ENCODE results near the gene MYH11.

MYH11 gene

DNA sequence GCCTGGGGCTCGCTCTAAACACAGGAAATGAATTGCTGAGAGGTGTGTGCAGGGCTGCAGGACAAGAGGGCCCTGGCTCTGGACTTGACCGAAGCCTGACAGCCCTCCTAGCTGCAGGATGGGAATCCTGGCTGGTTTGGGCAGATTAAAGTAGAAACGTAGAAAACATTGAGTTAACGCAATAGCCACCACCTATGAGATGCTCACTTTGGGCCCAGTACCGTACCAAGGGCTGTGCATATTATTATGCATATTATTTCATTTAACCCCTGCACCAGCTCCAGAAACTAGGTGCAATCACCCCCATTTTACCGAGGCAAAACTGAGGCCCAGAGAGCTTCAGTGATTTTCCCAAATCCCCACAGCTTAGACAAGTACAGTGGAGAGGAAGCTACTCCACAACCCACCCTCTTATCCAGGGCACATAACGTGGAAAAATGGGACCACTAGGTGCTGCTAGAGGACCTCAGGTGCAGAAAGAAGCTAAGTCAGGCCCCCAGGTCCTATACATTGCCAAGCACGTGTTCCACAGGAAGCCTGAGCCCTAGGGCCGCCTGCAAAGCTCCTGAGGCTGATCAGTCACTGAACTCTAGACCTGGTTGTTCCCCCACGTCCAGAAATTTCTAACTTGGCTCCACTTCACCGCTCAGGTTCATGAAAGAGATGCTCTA, 79.2 kb downstream of the MYH11 start:
- DNase-seq (ENCODE audit: low read depth): no peak

DNA sequence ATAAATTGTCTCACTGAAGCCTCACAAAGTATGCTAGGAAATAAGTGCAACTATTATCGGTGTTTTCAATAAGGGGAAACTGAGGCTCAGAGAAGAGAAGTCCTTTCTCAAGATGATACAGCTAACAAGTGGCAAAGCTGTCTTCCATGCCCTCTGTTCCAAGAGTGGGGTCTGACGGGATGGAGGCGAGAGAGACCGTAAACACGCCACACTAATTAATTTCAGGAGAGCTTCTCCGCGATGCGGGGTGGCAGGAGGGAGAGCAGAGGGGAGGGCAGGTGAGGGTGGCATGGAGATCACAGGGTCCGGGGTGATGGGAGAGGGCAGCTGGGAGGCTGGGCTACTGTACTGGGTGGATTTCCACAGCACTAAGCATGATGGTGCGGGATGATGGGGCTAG, 80.3 kb downstream of the MYH11 start:
- no peak for DNase-seq (ENCODE audit: low read depth)

DNA sequence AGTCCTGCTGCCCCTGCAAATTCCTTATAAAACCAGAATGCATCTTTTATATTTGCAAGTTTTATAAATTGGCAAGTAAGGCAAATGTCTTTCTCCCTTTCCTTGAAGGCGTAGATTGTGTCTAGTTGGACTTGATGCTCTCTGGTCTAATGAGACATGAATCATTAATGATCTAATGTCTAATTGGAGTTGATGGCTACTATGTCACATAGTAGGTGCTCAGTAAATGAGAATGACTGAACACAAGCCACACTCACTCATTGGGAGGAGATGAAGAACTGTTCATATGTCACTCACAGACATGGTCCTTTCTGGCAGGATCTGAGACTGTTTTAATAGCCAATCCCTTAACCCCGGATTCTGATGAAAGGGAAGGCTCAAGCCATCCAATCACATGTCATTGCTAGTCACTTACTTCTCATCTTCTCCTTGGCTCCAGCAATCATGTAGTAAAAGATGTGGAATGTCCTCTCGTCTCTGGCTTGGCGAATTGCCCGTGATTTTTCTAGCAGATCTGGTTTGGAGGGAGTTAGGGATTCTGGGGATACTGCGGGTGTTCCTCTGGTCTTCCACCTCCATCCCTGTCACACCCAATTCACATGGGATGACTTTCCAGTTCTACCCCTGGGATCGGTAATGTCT, 81.0 kb downstream of the MYH11 start:
- no peak for DNase-seq (ENCODE audit: low read depth)

DNA sequence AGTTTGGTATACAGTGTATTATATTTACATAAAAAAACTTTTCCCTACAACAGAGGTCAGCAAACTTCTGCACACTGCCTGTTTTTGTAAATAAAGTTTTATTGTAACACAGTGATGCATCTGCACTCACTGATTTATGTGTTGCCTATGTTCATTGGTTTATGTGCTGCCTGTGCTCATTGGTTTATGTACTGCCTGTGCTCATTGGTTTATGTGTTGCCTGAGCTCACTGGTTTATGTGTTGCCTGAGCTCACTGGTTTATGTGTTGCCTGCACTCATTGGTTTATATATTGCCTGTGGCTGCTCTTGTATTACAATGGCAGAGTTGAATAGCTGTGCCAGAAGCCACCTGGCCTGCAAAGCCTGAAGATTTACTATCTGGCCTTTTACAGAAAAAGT, 81.6 kb downstream of the MYH11 start:
- no peak for DNase-seq (ENCODE audit: low read depth)

DNA sequence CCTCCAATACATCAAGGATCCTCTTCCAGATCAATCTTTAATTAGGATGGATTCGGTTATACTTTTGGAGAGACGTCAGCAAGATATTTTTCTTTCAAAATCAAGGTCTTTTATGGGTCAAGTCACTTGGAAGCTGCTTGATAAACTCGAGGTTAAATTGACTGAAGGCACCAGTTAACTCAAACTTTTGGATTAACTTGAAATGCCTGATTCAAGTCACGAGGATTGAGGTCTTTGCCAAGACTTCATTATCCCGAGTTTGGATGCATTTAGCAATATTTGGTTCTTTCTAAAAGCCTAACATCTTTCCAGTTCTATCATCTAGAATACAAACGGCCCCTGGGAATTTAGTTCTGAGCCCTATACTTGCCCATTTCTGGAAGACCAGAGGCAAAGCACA, 82.9 kb downstream of the MYH11 start:
- DNase-seq (ENCODE audit: low read depth): no peak

DNA sequence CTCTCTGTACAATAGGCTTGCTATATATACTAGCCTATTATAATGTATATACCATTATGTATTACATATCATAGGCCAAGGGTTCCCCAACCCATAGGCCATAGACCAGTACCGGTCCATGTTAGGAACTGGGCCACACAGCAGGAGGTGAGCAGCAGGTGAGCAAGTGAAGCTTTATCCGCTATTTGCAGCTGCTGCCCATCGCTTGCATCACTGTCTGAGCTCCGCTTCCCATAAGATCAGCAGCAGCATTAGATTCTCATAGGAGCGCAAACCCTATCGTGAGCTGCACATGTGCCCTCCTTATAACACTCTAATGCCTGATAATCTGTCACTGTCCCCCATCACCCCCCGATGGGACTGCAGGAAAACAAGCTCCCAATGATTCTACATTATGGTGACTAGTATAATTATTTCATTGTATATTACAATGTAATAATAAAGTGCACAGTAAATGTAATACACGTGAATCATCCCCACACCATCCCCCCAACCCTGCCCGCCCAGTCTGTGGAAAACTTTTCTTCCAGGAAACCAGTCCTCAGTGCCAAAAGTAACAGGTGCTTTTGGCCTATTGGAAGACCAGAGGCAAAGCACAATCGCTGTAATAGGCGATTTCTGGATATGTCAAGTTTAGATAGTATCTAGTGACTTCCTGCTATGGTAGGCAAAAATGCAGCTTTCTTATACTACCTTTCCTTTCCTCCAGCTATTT, 84.1 kb downstream of the MYH11 start:
- no peak for DNase-seq (ENCODE audit: low read depth)

DNA sequence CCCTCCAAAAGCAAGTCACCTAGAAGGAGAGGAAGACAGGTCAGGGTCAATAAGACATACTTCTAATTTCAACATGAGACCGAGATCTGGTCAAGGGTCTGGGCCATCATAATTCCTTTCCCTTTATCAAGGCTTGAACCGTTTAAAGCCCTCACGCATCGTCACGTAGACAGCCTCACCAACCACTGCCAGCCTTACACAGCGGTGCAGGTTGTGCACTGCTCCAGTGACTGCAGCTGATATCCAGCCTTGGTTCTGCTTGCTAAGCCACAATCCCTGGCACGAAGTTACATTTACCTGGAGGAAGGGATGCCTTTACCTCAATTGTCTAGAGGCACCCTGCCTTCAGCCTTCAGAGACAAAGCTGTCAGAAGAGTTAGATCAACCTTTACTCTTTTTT, 85.1 kb downstream of the MYH11 start:
- DNase-seq (ENCODE audit: low read depth): no peak

DNA sequence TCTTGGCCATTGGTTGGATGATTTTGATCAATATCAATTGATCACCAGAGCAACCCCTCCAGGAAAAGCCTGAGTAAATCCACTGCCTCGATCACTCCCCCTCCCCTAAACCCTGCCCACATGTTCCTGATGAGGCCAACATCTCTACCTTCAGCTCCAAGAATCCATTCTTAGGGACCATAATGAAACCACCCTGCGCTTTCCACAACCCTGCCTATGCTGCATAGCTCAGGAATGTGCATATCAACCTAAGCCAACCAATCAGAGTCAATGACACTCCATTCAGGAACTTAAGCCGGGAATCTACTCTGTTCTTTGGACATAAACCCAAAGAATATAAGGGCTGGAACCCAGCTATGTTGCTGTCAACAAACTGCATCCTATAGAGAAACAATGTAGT, 86.3 kb downstream of the MYH11 start:
- DNase-seq (ENCODE audit: low read depth): no peak

DNA sequence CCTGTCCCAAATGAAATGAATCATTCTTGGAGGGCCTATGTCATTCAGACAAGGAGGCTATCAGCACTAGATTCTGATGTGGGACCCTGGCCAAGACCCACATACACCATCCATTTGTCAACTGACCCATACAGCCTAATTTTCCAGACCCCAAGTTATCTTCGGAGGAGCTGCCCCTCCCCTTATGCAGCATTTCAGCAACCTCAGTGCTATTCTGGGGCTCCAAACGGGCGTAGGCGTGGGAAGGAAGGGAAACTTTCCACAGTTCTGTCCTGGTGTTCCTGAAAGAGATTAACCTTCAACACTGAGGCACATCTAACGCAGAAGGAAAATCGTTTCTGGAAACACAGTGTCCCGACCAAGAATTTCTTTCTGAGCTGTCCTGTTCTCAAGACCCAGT, 86.7 kb downstream of the MYH11 start:
- no peak for DNase-seq (ENCODE audit: low read depth)

DNA sequence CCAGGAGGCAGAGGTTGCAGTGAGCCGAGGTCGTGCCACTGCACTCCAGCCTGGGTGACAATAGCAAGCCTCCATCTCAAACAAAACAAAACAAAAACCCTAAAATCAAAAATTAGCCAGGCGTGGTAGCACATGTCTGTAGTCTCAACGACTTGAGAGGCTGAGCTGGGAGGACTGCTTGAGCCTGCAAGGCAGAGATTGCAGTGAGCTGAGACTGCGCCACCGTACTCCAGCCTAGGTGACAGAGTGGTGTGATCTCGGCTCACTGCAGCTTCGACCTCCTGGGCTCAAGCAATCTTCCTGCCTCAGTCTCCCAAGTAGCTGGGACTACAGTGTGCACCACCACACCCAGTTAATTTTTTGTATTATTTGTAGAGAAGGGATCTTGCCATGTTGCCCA, 87.6 kb downstream of the MYH11 start:
- DNase-seq (ENCODE audit: low read depth): no peak

DNA sequence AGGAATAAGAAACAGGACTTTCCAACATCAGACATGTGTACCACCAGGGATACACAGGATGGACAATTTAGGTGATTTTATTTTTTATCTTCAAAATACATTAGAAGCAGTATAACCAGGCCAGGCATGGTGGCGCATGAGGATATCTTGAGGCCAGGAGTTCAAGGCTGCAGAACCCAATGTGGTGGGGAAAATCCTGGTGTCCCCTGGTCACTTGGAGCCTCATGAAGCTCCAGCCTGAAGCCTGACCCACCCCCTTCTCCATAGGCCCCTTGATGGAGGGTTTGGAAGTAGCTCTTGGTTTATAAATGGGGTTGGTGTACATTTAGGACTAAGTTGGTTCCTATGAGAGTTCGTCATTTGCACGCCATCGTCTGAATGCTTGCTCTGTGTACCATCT, 88.6 kb downstream of the MYH11 start:
- DNase-seq (ENCODE audit: low read depth): no peak

DNA sequence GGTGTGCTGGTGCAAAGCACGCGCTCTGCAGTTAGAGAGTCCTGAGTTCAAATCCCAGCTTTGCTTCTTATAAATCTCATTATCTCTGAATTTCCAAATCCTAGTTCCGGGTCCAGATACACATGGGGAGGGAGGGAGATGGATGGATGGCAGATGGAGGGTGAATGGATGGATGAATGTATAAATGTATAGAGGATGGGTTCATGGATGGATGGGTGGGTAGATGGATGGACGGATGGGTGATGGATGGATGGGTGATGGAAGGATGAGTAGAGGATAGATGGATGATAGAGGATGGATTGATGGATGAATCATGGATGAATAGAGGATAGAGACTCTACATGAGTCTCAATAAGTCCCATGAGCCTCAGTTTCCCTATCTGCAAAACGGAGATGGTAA, 89.9 kb downstream of the MYH11 start:
- DNase-seq (ENCODE audit: low read depth): no peak

DNA sequence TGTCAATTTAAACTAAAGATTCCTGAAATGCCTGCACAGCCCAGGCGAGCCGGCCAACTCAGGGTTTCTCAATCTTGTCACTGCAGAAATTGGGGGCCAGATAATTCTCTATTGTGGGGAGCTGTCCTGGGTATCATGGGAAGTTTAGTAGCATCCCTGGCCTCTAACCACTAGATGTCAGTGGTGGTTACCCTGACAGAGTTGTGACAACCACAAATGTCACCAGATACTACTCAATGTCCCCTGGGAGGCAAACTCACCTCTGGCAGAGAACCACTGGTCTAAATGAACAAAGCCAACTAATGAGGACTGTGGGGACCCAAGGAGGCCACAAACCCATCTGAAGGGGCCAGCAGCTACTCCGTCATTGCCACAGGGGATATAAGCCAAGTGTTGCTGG, 90.9 kb downstream of the MYH11 start:
- peak; percentile 8 for DNase-seq (ENCODE audit: low read depth)

DNA sequence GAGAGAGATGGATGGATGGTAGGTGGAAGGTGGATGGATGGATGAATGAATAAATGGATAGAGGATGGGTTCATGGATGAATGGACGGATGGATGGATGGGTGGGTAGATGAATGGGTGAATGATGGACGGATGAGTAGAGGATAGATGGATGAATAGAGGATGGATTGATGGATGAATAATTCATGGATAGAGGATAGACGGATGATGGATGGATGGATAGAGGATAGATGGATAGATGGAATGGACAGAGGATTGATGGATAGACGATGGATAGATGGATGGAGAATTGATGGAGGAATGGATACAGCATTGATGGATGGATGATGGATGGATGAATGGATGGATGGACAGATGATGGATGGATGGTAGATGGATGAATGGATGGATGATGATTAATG, 91.7 kb downstream of the MYH11 start:
- DNase-seq (ENCODE audit: low read depth): no peak

DNA sequence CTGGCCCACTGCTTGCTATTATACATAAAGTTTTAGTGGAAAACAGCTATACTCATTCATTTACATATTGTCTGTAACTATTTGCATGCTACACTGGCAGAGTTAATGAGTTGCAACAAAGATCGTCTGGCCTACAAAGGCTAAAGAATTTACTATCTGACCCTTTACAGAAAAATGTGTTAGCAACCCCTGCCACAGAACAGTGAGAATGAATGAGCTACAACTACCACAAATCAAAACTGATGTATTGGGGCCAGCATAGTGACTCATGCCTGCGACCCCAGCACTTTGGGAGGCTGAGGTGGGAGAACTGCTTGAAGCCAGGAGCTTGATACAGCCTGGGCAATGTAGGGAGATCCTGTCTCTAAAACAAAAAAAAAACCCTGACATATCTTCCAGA, 92.7 kb downstream of the MYH11 start:
- no peak for DNase-seq (ENCODE audit: low read depth)

DNA sequence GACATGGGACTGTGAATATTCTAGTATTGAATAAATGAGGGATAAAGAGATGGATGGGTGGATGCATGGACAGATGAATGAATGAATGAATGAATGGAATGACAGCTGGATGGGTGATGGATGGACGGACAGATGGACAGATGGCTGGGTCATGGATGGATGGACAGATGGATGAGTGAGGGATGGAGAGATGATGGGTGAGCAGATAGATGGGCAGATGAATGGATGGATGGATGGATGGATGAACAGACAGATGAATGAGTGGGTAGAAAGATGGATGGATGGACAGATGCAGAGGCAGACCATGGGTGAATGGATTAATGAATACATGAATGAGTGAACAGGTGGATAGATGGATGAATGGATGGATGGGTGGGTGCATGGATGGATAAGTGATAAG, 96.7 kb downstream of the MYH11 start:
- DNase-seq (ENCODE audit: low read depth): no peak

DNA sequence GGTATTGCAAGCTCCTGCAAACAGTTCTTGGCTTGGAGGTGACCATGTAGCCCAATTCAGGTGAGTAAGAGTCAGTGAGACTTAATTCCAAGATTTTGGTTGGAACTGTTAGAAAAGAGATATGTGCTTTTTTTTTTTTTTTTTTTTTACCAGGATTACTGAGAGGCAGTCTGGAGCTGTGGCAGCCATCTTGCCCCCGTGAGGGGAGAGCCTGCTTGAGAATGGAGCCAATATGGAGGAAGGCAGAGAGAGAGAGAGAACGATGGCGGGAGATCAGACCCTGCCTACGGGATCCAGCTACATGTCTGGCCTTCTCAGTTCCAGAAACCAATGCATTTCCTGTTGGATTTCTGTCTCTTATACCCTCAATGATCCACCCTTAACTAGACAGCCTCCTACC, 97.8 kb downstream of the MYH11 start:
- no peak for DNase-seq (ENCODE audit: low read depth)

DNA sequence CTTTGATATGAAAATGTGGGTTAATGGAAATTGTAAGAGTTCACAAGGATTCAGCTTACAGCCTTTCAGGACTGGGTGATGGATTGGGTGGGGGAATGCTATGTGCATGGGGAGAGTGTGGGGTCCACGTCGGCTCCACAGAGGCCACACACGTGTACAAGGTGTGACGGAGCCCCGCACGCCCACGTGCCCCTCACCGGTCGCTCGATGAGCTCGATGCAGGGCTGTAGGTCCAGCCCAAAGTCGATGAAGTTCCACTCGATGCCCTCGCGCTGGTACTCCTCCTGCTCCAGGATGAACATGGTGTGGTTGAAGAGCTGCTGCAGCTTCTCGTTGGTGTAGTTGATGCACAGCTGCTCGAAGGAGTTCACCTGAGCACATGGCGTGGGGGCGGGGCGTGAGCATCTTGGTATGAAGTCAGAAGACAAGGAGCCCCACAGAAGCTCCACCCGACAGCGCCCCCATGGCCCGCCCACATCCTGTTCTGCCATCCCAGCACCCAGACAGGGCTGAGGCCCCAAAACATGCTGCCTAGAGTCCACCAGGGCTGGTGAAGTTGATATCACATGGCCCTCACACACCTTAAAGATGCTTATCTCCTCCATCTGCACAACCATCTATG, 99.1 kb downstream of the MYH11 start:
- DNase-seq (ENCODE audit: low read depth): no peak

DNA sequence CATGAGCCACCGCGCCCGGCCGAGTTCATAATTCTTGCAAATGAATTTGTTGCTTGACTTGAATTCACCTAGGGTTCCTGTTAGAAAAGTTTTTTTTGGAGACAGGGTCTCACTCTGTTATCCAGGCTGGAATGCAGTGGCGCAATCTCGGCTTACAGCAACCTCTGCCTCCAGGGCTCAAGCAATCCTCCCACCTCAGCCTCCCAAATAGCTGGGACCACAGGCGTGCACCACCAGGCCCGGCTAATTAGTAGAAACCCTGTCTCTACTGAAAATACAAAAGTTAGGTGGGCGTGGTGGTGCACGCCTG, 99.8 kb downstream of the MYH11 start:
- no peak for DNase-seq (ENCODE audit: low read depth)

DNA sequence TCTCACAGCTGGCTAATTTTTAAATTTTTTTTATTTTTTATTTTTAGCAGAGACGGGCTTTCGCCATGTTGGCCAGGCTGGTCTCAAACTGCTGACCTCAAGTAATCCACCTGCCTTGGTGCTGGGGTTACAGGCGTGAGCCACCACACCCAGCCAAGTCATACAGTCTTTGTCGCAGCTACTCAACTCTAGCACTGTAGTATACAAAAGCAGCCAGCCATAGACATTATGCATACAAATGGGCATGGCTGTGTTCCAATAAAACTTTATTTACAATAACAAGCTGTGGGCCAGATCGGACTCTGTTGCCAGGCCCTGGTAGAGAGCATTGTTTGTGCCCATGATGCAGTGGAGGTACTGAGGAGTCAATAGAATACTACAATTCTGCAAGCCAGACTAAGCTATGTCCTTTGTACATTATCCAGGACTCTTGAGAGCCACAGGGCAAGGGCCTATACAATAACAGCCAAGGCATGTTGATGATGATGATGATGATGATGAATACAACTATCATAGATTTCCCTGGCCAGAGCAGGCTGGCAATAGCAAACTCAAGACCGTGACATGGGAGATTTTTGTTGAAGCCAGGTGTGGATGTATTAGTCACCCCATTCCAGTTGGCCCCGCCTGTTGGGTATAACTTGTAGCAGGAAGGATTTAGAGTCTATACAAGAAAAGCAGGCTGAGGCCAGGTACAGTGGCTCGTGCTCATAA, 101.8 kb downstream of the MYH11 start:
- no peak for DNase-seq (ENCODE audit: low read depth)

DNA sequence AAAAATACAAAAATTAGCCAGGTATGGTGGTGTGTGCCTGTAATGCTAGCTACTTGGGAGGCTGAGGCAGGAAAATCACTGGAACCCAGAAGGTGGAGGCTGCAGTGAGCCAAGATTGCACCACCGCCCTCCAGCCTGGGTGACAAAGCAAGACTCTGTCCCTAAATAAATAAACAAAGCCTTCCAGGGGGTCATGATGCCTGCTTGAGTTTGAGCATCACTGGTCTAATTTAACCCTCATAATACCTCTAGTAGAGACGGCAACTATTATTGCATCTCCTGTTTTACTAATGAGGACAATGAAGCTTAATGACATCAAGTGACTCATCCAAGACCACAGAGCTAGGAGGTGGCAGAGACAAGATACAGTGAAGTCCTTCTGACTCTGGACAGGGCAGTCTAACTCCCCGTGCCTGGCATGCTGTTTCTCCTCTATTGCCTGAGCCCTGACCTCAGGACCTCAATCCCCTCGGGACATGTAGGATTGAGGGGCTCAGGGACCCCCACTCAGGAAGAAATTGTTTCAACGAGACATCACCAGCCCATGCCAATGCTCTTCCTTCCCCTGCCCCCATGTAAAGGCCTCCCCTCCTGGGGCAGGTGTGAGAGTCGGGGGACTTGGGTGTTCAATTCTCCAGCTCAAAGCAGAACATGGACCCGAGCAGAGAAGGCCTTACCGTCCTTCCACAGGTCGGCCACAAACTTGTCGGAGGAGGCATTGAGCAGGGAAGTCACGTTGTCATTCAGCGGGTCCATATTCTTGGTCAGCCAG, 103.9 kb downstream of the MYH11 start:
- DNase-seq (ENCODE audit: low read depth): no peak

DNA sequence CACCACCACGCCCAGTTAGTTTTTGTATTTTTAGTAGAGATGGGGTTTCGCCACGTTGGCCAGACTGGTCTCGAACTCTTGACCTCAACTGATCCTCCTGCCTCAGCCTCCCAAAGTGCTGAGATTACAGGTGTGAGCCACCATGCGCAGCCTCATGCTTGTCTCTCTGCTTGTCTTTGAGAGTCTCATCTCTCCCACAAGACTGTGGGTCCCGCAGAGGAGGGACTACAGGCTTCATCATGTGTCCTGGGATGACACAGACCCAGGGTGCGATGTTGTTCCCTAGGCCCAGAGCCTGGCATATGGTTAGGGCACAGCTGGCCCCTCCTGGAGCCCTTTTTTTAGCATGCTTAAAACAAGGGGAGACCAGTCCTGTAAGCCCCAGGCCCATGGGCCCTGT, 104.9 kb downstream of the MYH11 start:
- no peak for DNase-seq (ENCODE audit: low read depth)

Measured in T follicular helper cell (primary cell).